Measurements from ENCODE around the gene PTPRN2.

DNA sequence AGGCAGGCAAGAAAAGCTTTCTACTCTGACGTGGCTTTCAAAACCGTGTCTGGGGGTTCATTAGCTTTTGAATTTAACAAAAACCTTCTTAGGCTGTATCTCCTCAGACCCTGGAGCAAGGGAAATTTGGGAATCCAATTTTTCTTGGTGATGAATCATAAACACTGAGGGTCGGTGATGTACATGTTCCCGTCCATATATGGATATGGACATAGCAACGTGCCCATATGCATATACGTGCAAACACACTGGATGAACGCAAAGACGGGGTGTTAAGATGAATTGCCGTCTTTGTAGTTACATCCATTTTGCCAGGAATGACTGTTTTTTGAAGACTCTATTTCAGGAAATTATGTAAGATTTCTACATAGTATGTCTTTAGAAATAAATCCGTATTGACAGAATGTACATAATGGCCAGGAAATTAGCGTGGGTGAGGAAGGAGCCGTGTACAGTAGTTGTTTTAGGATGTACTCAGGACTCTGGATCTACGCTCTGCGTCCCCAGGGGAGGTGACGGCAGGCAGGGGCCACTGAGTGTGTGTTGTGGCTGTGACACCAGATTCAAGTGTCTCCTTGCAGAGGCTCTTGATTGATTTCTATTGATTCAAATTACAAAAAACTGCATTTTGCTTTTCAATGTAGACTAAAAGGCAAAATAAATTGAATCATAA, 1012.6 kb downstream of the PTPRN2 start:
- TF ChIP-seq GATA2 (IDR thresholded peaks at IDR 0.05; ENCODE audit: low read depth, low read length) = no peak
- no peak for TF ChIP-seq GATA3 (IDR thresholded peaks at IDR 0.05; ENCODE audit: low read depth, low read length)

Data from SH-SY5Y (cell line).